NCI-H2029 (cell line): ENCODE measurements around the gene LRRC9.
"Not testable (repeated sequence)": the region's sequence is repeated elsewhere in the genome, so short reads cannot be mapped to it uniquely, and the experiment has no call there.

ENCODE experiments used
- DNase-seq: peaks from one replicate; lab custom pipeline; 2025; lab: John Stamatoyannopoulos, UW

Gene LRRC9

DNA sequence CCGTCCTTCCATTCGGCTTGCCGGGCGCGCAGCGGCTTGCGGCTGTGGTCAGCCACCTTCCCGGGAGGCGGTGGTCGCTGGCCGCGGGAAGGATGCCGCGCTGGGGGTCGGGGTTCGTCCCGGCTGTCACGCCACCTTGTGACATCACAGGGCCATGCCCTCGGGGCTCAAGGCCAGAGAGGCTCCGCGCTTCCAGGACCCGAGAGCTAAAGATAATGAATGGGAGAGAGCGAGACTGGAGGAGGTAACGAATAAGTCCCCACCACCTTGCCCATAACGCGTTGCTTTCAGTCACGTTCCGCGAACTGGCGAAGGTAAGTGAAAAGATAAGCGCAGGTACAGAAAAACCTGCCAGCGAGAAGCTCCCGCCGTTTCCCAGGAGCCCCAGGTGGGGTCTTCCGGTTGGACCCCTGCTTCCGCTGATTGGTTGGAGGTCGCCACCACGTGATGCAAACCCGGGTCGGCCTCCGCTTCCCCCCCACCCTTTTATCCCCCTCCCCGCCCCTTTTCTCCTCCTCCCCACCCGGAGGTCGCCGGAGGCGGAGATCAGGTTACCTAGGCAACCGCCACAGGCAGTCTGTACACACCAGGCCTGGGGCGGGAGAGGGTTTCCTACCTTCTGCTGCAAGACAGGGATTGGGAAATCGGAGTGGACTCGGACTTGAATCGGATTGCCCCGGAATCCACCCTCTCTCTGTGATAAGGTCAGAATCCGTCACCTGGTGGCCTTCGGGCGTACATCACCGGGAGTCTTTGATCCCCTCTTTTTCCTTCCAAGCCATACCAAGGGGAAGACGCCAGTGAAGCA is at the start of gene LRRC9:
TSS of gene LRRC9 (plus strand) at position 575 of the 808 bp plus-strand sequence.
- peak; percentile 70 for DNase-seq

DNA sequence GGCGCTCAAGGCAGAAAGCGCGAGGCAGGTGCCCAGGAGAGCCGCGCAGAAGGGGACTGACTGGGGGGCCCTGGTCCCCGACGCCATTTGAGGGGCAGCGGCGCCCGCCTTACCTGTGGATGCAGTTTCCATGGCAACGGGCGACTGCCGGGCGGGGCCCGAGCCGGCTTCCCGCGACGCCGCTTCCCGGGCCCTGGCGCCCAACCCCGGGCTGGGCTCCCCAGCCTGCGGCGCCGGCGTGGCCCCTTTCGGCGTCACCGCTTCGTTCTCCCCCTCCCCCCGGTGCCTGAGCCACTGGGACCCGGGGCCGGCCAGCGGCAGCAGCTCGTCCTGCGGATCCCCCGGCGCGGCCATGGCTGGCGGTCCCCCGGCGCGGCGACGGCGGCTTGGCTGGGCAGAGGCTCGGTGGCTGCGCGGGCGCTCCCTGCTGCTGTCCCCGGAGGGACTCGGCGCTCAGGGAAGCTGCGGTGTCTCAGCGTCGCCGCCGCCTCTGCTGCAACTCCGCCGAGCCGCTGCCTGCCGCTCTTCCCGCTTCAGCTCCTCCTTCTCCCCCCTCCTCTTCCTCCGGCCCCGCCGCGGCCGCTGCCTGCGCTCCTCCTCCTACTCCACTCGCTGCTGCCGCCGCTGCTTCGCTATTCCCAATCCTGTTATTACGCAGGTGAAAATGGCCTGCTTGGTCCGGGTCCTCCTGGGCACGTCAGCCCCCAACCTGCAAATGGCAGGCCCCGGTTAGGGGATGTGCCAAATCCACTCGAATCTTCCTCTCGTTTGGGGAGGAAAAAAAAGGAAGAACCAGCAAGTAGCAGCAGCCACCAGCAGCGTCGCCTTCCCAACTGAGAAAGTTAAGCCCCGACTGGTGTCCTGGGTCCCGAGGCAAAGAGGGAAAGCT is 49.4 kb upstream of the LRRC9 start, which contains the start of gene RTN1:
TSS of gene RTN1 (minus strand) at position 500 of the 889 bp plus-strand sequence. CDS start at position 354, 146 bp downstream.
- peak; percentile 38 for DNase-seq

DNA sequence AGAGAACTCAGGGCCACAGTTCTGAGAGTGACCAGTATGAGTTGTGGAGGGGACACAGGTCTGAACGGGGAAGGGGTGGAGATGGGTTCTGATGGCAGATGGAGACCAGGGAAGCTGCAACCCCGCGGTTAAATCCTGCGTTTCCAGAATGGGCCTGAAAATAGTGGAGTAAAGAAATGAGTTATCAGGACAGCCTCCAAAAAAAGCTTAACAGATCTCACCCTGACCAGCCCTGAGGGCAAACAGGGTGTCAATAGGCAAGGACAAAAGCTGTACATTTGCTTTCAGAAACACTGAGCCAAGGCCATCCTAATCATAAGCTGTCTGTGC is 48.8 kb upstream of the LRRC9 start:
- no peak for DNase-seq

- DNase-seq = no peak
Observed at GRCh38 chr14:59882957-59883356, 37.0 kb upstream of the LRRC9 start.

- DNase-seq = no peak
Observed at GRCh38 chr14:59890676-59891075, 29.3 kb upstream of the LRRC9 start.

- no peak for DNase-seq
Observed at GRCh38 chr14:59895721-59896120, 24.2 kb upstream of the LRRC9 start.

DNA sequence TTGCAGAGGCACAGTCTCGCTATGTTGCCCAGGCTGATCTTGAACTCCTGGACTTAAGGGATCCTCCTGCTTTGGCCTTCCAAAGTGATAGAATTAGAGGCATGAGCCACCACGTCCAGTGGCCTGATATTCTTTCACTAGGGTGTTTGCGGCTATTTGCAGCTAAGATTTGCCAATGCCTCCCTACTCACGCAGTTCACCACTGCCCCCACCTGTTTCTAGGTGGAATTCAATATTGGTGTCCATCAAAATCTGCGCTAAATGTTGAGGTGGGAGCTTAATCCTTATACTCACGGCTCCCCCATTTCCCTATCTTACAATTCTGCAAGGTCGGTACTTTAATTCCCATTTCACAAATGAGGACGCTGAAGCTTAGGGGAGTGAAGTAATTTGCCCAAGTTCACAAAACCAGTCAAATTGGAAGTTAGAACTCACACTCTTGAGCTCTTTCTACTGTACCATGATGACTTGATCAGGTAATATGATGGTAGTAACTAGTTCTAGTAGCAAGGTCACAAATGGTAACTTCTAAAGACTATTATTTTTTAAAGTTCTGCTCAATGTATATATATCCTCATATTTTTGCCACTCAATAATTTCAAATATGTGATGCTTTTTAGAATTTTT is 22.1 kb upstream of the LRRC9 start:
- peak; percentile 10 for DNase-seq

DNA sequence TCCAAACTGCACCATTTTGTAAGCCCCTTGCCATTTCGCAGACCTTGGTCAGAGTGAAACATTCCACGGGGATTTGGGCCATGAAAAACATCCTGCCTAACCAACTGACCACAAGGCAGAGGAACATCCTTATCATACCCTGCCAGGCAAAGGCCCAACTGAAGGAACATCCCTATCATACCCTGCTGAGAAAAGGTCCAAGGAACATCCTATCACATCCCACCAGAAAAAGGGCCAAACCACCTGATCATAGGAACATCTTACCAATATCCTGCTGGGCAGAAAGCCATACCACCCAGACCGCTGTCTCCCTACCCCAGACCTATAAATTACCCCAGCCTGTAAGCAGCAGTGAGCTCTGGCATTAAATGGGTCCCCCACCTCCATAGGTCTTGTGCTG is 19.4 kb upstream of the LRRC9 start:
- no peak for DNase-seq

GRCh38 chr14:59904184-59904583 is 15.8 kb upstream of the LRRC9 start:
- DNase-seq = no peak

DNA sequence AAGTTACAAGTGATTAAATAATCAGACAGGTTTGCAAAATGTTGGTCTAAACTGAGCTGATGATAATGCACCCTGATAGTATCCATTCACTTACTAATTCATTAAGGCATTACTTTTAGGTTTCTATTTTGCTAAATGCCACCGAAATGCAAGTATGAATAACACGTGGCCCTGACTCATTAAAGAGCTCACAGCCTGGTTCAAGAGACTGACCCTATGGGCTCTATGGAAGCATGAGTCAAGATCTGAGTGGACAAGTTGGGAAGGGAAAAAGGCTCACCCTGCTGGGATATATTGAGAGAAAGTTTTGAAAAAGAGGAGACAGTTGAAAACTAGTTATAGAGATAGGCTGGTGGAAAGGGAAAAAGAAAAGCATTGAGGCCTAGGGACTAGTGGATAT is 14.8 kb upstream of the LRRC9 start:
- DNase-seq = no peak

DNA sequence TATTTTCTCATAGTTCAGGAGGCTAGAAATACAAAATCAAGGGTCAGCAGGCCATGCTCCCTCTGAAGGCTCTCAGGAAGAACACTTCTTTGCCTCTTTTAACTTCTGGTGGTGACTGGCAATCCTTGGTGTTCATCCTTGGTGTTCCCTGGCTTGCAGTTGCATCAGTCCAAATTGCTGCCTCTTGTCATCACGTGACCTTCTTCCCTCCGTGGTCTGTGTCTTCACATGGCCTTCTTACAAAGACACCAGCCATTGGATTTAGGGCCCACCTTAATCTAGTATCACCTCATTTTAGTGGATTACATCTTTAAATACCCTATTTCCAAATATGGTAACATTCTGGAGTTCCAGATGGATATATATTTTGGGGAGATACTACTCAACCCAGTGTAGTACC is 7.5 kb upstream of the LRRC9 start:
- DNase-seq = no peak

DNA sequence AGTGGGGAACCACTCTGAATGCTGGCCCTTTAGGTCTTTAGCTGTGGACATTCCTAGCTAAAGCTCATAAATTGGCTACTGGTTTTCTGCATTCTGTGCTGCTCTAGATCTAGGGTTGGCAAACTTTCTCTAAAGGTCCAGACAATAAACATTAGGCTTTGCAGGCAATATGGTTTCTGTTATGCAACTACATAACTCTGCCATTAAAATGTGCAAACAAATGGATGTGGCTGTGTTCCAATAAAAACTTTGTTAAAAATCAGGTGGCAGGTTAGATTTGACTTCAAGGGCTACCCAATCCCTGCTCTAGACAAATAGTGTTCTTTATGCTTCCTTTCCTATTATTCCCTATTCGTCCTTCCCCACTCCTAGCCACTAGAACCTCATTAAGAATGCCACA is 6.8 kb upstream of the LRRC9 start:
- no peak for DNase-seq

- DNase-seq = peak; percentile 23
Observed at GRCh38 chr14:59918824-59919569, 947 bp upstream of the LRRC9 start.

DNA sequence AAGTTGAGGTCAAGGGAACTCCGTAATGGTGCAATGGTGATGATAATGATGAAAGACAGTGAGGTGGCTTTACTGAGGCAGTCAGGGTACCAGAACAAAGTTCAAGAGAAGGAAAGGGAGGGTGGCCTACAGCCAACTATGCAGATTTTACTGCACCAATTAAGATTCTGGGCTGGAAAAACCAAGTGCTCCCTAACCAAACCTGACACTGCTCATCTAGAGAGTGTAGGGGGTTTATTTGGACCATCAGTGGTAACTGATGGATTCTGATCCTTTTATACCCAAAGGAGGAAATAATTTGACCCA is 387 bp downstream of the LRRC9 start:
- DNase-seq = no peak

DNA sequence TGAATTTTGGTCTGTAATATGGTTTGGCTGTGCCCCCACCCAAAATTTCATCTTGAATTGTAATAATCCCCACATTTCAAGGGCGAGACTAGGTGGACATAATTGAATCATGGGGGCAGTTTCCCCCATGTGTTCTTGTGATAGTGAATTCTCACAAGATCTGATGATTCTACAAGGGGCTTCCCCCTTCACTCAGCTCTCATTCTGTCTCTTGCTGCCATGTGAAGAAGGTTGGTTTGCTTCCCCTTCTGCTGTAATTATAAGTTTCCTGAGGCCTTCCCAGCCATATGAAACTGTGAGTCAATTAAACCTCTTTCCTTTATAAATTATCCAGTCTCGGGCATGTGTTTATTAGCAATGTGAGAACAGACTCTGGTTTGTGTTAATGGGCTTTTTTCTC is 5.9 kb downstream of the LRRC9 start:
- DNase-seq = no peak

DNA sequence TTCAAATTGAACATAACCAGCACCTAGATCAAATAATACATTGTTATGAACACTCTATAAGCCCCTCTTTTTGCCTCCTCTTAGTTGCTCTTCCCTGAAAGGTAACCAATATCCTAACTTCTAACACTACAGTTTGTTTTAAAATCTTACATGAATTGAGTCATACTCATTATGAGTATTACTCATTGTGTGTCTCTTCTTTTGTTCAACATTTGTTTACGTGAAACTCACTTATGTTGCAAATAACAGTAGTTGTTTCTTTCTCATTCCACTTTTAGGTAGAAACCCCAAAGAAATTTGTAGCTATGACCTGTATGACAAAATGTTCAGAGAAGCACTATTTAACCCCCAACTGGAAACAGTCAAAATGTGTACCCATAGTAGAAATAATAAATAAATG is 6.6 kb downstream of the LRRC9 start:
- DNase-seq = no peak

- DNase-seq = no peak
Observed at GRCh38 chr14:59931237-59931636, 11.3 kb downstream of the LRRC9 start.

DNA sequence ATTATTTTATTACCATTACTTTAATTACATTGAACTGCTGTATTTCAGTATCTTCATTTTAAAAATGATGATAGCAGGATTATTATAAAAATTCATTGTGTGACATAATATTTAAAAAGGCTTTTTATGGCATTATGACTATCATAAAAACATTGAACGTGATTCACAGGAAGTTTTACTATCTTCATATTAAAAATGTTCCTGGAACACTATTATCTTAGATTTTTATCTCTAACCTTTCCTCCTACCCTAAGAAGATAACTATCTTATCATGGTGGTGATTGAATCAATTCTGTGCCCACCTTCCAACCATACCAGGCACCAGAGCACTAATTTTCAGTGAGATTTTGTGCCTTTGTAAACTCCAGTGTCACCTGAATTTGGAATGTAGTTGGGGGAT is 16.2 kb downstream of the LRRC9 start:
- DNase-seq = no peak

DNA sequence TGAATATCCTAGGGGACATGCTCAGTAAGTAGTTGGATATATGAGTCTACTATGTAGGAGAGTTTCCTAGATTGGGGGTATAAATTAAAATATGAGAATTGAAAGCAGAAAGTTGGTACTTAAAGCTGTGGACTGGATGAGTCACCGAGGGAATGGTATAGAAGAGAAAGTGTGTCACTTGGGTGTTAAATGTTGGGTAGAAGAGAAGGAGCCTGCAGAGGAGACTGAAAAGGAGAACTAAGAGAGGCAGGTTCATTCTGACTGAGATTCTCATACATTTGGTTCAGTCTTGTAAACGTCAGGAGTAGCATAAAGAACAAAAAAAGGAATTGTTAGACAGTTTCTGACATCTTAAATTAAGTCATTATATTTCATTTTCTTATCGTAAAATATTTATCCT is 19.9 kb downstream of the LRRC9 start:
- no peak for DNase-seq

- DNase-seq = not testable (repeated sequence)
Observed at GRCh38 chr14:59942296-59942862, 22.4 kb downstream of the LRRC9 start.

- no peak for DNase-seq
Observed at GRCh38 chr14:59944909-59945308, 25.0 kb downstream of the LRRC9 start.

DNA sequence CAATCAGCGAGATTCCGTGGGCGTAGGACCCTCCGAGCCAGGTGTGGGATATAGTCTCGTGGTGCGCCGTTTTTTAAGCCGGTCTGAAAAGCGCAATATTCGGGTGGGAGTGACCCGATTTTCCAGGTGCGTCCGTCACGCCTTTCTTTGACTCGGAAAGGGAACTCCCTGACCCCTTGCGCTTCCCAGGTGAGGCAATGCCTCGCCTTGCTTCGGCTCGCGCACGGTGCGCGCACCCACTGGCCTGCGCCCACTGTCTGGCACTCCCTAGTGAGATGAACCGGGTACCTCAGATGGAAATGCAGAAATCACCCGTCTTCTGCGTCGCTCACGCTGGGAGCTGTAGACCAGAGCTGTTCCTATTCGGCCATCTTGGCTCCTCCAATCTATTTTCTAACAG is 32.2 kb downstream of the LRRC9 start:
- DNase-seq = not testable (repeated sequence)
